NCI-H1694 (cell line): ENCODE results near the gene RETREG2.
A peak's percentile ranks its signal among the peaks of the same experiment; 100 is the strongest.

Source experiments
- DNase-seq: peaks from one replicate; lab custom pipeline; 2025; lab: John Stamatoyannopoulos, UW

The RETREG2 gene

GRCh38 chr2:219215871-219216534 is 37.9 kb downstream of the RETREG2 start:
- DNase-seq = no peak

- no peak for DNase-seq
These were observed 38.5 kb downstream of the RETREG2 start for GRCh38 chr2:219216535-219216915.

- DNase-seq = no peak
These were observed 40.2 kb downstream of the RETREG2 start for GRCh38 chr2:219218217-219218731.

- peak; percentile 88 for DNase-seq
These were observed 40.9 kb downstream of the RETREG2 start, which contains the start of gene ABCB6 for GRCh38 chr2:219218732-219219701. Gene ABCB6, minus strand, starts transcription at chr2:219218958. Its CDS starts 285 bp downstream, at chr2:219218673.

- DNase-seq = no peak
These were observed 41.9 kb downstream of the RETREG2 start for GRCh38 chr2:219219784-219220532.

GRCh38 chr2:219220652-219221402 is 42.8 kb downstream of the RETREG2 start:
- DNase-seq = no peak

- peak; percentile 74 for DNase-seq
These were observed 44.0 kb downstream of the RETREG2 start for GRCh38 chr2:219221957-219222518.

- DNase-seq = no peak
These were observed 45.9 kb downstream of the RETREG2 start for GRCh38 chr2:219223831-219224610.

GRCh38 chr2:219225350-219225749 is 47.3 kb downstream of the RETREG2 start:
- DNase-seq = no peak

GRCh38 chr2:219228041-219228910 is 50.2 kb downstream of the RETREG2 start:
- no peak for DNase-seq

GRCh38 chr2:219228911-219229304 is 50.8 kb downstream of the RETREG2 start:
- DNase-seq = no peak

GRCh38 chr2:219229305-219230058 is 51.4 kb downstream of the RETREG2 start, which contains the start of the genes ANKZF1 and ATG9A:
Gene ANKZF1, plus strand, starts transcription at chr2:219229806. Its CDS starts 452 bp downstream, at chr2:219230258.
Gene ATG9A, minus strand, starts transcription at chr2:219229636. Its CDS starts 1,612 bp downstream, at chr2:219228024.
- peak; percentile 98 for DNase-seq

GRCh38 chr2:219230059-219230540 is 52.0 kb downstream of the RETREG2 start:
- no peak for DNase-seq

- DNase-seq = no peak
These were observed 56.3 kb downstream of the RETREG2 start for GRCh38 chr2:219234331-219234730.
